ENCODE measurements around the gene LRRC38.
"Not testable (repeated sequence)": the region's sequence is repeated elsewhere in the genome, so short reads cannot be mapped to it uniquely, and the experiment has no call there.

DNA sequence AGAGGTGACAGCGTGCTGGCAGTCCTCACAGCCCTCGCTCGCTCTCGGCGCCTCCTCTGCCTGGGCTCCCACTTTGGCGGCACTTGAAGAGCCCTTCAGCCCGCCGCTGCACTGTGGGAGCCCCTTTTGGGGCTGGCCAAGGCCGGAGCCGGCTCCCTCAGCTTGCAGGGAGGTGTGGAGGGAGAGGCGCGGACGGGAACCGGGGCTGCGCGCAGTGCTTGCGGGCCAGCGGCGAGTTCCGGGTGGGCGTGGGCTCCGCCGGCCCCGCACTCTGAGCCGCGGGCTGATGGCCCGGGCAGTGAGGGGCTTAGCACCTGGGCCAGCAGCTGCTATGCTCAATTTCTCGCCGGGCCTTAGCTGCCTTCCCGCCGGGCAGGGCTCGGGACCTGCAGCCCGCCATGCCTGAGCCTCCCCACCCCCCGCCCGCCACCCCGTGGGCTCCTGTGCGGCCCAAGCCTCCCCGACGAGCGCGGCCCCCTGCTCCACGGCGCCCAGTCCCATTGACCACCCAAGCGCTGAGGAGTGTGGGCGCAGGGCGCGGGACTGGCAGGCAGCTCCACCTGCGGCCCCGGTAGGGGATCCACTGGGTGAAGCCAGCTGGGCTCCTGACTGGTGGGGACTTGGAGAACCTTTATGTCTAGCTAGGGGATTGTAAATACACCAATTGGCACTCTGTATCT, 74.6 kb downstream of the LRRC38 start:
- TF ChIP-seq ZNF274 (IDR thresholded peaks at IDR 0.05; ENCODE audit: borderline replicate concordance, extremely low read depth, low read length); POLR2AphosphoS5 (IDR thresholded peaks at IDR 0.05; ENCODE audit: low read depth, low read length); CBX5 (IDR thresholded peaks at IDR 0.05; ENCODE audit: low read depth, low read length); GABPA (IDR thresholded peaks at IDR 0.05; ENCODE audit: borderline replicate concordance, insufficient read depth, low read length); SUZ12 (IDR thresholded peaks at IDR 0.05; ENCODE audit: low read length); JUN (IDR thresholded peaks at IDR 0.05; ENCODE audit: low read depth, low read length); EGR1 (IDR thresholded peaks at IDR 0.05; ENCODE audit: borderline replicate concordance, low read depth, low read length); POLR2A (IDR thresholded peaks at IDR 0.05; ENCODE audit: control extremely low read depth in 1 of 2, low read depth in 2 of 2, low read length in 2 of 2); MAFK (IDR thresholded peaks at IDR 0.05; ENCODE audit: low read depth, low read length); SRF (IDR thresholded peaks at IDR 0.05; ENCODE audit: low read depth, low read length): not testable (repeated sequence)
- TF ChIP-seq, protein P1, sequence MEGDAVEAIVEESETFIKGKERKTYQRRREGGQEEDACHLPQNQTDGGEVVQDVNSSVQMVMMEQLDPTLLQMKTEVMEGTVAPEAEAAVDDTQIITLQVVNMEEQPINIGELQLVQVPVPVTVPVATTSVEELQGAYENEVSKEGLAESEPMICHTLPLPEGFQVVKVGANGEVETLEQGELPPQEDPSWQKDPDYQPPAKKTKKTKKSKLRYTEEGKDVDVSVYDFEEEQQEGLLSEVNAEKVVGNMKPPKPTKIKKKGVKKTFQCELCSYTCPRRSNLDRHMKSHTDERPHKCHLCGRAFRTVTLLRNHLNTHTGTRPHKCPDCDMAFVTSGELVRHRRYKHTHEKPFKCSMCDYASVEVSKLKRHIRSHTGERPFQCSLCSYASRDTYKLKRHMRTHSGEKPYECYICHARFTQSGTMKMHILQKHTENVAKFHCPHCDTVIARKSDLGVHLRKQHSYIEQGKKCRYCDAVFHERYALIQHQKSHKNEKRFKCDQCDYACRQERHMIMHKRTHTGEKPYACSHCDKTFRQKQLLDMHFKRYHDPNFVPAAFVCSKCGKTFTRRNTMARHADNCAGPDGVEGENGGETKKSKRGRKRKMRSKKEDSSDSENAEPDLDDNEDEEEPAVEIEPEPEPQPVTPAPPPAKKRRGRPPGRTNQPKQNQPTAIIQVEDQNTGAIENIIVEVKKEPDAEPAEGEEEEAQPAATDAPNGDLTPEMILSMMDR (IDR thresholded peaks at IDR 0.05; ENCODE audit: control extremely low read depth in 1 of 3, insufficient read depth in 1 of 3, low read depth in 1 of 3, low read length in 3 of 3), result not testable (repeated sequence)
- TF ChIP-seq, protein P2, sequence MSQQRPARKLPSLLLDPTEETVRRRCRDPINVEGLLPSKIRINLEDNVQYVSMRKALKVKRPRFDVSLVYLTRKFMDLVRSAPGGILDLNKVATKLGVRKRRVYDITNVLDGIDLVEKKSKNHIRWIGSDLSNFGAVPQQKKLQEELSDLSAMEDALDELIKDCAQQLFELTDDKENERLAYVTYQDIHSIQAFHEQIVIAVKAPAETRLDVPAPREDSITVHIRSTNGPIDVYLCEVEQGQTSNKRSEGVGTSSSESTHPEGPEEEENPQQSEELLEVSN (IDR thresholded peaks at IDR 0.05), result not testable (repeated sequence)
- TF ChIP-seq, protein P3, sequence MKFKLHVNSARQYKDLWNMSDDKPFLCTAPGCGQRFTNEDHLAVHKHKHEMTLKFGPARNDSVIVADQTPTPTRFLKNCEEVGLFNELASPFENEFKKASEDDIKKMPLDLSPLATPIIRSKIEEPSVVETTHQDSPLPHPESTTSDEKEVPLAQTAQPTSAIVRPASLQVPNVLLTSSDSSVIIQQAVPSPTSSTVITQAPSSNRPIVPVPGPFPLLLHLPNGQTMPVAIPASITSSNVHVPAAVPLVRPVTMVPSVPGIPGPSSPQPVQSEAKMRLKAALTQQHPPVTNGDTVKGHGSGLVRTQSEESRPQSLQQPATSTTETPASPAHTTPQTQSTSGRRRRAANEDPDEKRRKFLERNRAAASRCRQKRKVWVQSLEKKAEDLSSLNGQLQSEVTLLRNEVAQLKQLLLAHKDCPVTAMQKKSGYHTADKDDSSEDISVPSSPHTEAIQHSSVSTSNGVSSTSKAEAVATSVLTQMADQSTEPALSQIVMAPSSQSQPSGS (IDR thresholded peaks at IDR 0.05; ENCODE audit: low read length), result not testable (repeated sequence)
- TF ChIP-seq, protein P4, sequence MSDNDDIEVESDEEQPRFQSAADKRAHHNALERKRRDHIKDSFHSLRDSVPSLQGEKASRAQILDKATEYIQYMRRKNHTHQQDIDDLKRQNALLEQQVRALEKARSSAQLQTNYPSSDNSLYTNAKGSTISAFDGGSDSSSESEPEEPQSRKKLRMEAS (IDR thresholded peaks at IDR 0.05), result not testable (repeated sequence)
